ENCODE measurements around the gene LANCL3.
"Not testable (repeated sequence)": the region's sequence is repeated elsewhere in the genome, so short reads cannot be mapped to it uniquely, and the experiment has no call there.

DNA sequence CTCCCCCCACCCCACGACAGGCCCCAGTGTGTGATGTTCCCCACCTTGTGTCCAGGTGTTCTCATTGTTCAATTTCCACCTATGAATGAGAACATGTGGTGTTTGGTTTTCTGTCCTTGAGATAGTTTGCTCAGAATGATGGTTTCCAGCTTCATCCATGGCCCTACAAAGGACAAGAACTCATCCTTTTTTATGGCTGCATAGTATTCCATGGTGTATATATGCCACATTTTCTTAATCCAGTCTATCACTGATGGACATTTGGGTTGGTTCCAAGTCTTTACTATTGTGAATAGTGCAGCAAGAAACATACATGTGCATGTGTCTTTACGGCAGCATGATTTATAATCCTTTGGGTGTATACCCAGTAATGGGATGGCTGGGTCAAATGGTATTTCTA lies 79.4 kb downstream of the LANCL3 start:
- TF ChIP-seq, protein P1, sequence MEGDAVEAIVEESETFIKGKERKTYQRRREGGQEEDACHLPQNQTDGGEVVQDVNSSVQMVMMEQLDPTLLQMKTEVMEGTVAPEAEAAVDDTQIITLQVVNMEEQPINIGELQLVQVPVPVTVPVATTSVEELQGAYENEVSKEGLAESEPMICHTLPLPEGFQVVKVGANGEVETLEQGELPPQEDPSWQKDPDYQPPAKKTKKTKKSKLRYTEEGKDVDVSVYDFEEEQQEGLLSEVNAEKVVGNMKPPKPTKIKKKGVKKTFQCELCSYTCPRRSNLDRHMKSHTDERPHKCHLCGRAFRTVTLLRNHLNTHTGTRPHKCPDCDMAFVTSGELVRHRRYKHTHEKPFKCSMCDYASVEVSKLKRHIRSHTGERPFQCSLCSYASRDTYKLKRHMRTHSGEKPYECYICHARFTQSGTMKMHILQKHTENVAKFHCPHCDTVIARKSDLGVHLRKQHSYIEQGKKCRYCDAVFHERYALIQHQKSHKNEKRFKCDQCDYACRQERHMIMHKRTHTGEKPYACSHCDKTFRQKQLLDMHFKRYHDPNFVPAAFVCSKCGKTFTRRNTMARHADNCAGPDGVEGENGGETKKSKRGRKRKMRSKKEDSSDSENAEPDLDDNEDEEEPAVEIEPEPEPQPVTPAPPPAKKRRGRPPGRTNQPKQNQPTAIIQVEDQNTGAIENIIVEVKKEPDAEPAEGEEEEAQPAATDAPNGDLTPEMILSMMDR (IDR thresholded peaks at IDR 0.05) = not testable (repeated sequence)
- not testable (repeated sequence) for TF ChIP-seq POLR2A (IDR thresholded peaks at IDR 0.05; ENCODE audit: low read length); BHLHE40 (IDR thresholded peaks at IDR 0.05; ENCODE audit: low read depth, low read length)
